ENCODE measurements around the gene CACNA1C. TPM values are rescaled to one million over a fixed set of nuclear protein-coding genes. Genes with fewer than 3 reads are reported as not detected.

The CACNA1C gene
- total RNA-seq, 1 donor from 2014 or later = 15.6 TPM

DNA sequence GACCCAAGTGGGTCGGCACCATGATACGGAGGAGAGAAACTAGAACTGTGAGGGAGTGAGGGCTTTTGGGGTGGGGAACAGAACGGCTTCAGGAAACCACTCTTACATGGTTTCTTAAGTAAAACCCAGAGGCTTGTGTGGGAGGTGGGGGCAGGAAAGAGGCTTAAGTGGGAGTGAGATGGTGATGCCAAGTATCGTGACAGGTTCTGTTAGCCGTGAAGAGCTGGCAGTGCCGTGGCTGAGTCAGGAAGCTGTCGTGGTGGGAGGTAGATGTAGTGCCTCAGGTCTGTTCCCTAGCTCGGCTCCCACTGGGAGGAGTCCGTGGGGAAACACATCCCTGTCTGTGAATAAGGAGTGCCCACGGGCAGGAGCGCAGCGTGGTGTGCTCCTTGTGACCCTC is 556.2 kb downstream of the CACNA1C start:
- H3K36me3 ChIP-seq = peaks cover 4% of the 10 kb centered on the region
- H3K27ac ChIP-seq = no peak overlapping the region
- H3K4me1 ChIP-seq = no peaks in the 10 kb centered on the region
- DNase-seq (no peak), ATAC-seq (no peak)
- no peaks in the 10 kb centered on the region for H3K9me3 ChIP-seq
- no peak for TF ChIP-seq CTCF (IDR thresholded peaks at IDR 0.05)
- no peak overlapping the region for H3K4me3 ChIP-seq
- intact Hi-C loops (cut with DNase I) = no loop called here
- no peaks in the 10 kb centered on the region for H3K27me3 ChIP-seq

DNA sequence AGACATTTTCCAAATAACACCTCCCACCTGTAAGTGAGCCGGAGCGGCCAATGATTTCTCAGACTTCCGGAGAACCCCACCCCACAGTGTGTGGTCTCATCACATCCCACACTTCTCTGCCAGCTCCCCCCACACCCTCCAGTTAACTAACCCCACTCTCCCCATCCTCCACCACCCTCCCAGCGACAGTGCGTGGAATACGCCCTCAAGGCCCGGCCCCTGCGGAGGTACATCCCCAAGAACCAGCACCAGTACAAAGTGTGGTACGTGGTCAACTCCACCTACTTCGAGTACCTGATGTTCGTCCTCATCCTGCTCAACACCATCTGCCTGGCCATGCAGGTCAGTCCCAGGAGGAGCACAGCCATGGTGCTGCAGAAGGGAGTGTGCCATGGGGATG is 557.6 kb downstream of the CACNA1C start:
- no peak for DNase-seq

DNA sequence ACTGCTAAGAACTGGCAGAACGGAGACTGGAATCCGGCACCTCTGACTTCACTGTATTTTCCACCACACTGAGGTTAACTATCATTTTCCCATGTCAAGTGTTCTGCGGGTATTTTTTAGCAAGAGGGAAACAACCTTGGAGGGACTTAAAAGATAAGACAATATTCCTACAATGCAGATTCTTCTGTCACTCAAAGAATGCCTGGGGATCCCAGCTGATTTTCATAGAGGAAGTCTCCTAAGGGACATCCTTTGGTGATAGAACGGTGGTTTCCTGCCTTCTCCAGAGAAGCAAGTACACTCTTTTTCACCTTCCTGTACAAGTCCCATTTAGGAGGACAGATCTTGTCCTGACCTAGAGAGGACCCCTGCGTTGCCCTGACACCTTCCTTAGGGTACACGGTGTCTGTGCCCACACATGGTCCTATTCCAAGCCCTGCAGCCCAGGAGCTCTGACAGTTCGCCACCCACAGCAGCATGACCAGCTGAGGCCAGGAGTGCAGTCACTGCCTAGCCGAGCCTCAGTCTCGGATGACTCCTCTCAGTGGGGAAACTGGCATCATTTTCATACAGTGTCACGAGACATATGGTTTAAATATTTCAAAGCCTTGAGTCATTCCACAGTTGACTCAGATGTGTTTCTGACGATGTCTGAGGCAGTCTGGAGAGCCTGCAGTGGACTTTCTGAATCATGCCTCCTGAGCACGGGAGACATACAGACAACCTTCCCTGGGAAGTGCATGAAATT is 560.7 kb downstream of the CACNA1C start:
- Histone ChIP-seq H3K36me3 (no peaks in the 10 kb centered on the region), H3K4me3 (no peak overlapping the region), H3K27me3 (no peaks in the 10 kb centered on the region), H3K4me1 (peaks cover 6% of the 10 kb centered on the region), H3K27ac (peak overlapping the region; percentile 24), H3K9me3 (no peaks in the 10 kb centered on the region)
- TF ChIP-seq CTCF (IDR thresholded peaks at IDR 0.05) = no peak
- intact Hi-C loops (cut with DNase I) = no loop called here
- DNase-seq (no peak), ATAC-seq (peak; percentile 48)

More for the DNA sequence above, 557.6 kb downstream of the CACNA1C start:
- Histone ChIP-seq H3K4me1 (no peaks in the 10 kb centered on the region), H3K9me3 (no peaks in the 10 kb centered on the region), H3K4me3 (no peak overlapping the region), H3K36me3 (peaks cover 4% of the 10 kb centered on the region), H3K27ac (no peak overlapping the region), H3K27me3 (no peaks in the 10 kb centered on the region)
- no peak for ATAC-seq
- TF ChIP-seq CTCF (IDR thresholded peaks at IDR 0.05) = no peak
- intact Hi-C loops (cut with DNase I) = no loop called here

DNA sequence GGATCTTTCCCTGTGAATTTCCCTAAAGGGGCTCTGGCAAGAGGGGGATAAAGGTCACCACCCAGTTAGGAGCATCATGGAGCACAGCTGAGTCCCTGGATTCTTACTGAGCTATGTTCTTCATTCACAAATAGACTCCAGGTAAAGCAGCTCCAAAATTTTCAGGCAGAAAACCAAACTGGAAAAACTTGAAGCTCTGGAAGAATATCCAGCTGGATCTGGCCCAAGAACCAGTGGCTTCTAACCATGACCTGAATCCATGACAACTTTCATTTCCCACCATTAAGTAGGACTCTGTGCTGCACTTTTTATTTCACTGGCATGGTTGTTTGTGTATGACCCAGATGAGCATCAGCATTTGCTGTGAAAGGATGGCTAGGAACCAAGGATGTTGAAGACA is 561.6 kb downstream of the CACNA1C start:
- ATAC-seq (no peak), DNase-seq (no peak)
- Histone ChIP-seq H3K36me3 (no peaks in the 10 kb centered on the region), H3K27ac (no peak overlapping the region), H3K4me3 (no peak overlapping the region), H3K4me1 (peaks cover 6% of the 10 kb centered on the region), H3K9me3 (no peaks in the 10 kb centered on the region), H3K27me3 (no peaks in the 10 kb centered on the region)
- intact Hi-C loops (cut with DNase I) = no loop called here
- TF ChIP-seq CTCF (IDR thresholded peaks at IDR 0.05) = no peak

DNA sequence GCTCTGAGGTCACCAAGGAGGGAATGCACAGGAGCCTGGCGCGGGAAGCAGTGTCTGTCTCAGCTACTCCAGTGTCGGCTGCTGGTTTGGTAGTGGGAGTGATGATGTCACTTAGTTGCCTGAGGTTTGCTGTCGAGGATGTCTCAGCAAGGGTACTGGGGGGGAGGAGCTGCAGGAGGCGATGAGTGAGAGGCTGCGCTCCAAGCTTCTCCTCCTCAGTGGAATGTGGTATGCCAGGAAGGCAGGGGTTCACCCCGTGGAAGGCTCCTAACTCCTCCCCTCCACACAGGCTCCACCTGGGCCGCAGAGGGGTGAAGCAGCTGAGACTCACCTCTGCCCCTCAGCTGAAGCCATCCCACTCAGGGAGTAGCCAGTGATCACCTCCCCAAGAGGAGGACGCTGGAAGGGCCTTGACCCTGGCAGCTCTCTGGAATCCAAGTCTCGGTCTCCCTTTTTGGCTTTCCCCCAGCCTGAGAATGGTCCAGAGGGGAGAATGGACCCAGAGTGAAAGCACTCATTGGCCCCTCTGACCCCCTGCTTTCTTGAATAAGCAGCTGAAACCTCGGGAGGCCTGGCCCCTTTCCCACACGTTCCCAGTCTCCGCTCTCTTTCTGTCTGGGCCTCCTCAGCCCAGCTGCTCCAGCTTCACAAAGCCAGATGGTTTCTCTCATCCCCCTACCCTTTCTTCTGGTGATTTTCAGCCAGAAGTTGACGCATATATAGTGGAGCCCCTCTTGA is 563.0 kb downstream of the CACNA1C start:
- H3K4me3 ChIP-seq = no peak overlapping the region
- DNase-seq (no peak), ATAC-seq (peak; percentile 16)
- H3K36me3 ChIP-seq = no peaks in the 10 kb centered on the region
- intact Hi-C loops (cut with DNase I) = no loop called here
- no peak overlapping the region for H3K27ac ChIP-seq
- peaks cover 6% of the 10 kb centered on the region for H3K4me1 ChIP-seq
- H3K27me3 ChIP-seq = no peaks in the 10 kb centered on the region
- TF ChIP-seq CTCF (IDR thresholded peaks at IDR 0.05) = no peak
- H3K9me3 ChIP-seq = no peaks in the 10 kb centered on the region

Measured in upper lobe of right lung (tissue), 1 donor.